Gastrocnemius medialis (tissue), 4 donors: Measurements from ENCODE around the gene ZCCHC24. TPM values are rescaled to one million over a fixed set of nuclear protein-coding genes. Genes with fewer than 3 reads are reported as not detected.

Experiments used
- ATAC-seq, 2 donors: fragments of 150-250 bp; one replicate each; pipeline ENCODE4 v1.9.1; 2016
- DNase-seq, 2 donors: peaks; one replicate each; pipeline ENCODE4 v3.0.0-alpha.2; 2019
- H3K27ac ChIP-seq, 4 donors: fragments of 200-600 bp; sonication (generic); 1 replicate in 1 of 4; 2 replicates in 3 of 4; pipeline ENCODE4 v1.5.1; 2016 to 2018; ENCODE audit warnings: mild to moderate bottlenecking in 2 of 4, moderate library complexity in 1 of 4
- H3K27me3 ChIP-seq, 3 donors: fragments of 200-600 bp; sonication (generic) in 2 of 3; 1 replicate in 1 of 3; 2 replicates in 2 of 3; pipeline versions ENCODE4 v1.5.1 to v1.6.0; 2016 to 2019; ENCODE audit warnings: mild to moderate bottlenecking in 1 of 3, moderate library complexity in 1 of 3
- H3K36me3 ChIP-seq, 2 donors: fragments of 200-600 bp; sonication (generic) in 1 of 2; one replicate each; pipeline ENCODE4 v1.5.1; 2017 to 2018
- H3K4me1 ChIP-seq, 2 donors: fragments of 200-600 bp; sonication (generic) in 1 of 2; one replicate each; pipeline ENCODE4 v1.5.1; 2016 to 2017; ENCODE audit warnings: mild to moderate bottlenecking in 2 of 2
- H3K4me3 ChIP-seq, 4 donors: fragments of 200-600 bp; sonication (generic) in 3 of 4; 1 replicate in 1 of 4; 2 replicates in 3 of 4; pipeline ENCODE4 v1.5.1; 2016 to 2019; ENCODE audit warnings: mild to moderate bottlenecking in 2 of 4
- H3K9me3 ChIP-seq, 3 donors: fragments of 200-600 bp; sonication (generic) in 2 of 3; 1 replicate in 1 of 3; 2 replicates in 2 of 3; pipeline ENCODE4 v1.5.1; 2016 to 2019
- POLR2A ChIP-seq, 2 donors: fragments of 450-650 bp; IDR thresholded peaks; one replicate each; pipeline ENCODE4 v1.6.1; 2017; ENCODE audit warnings: antibody characterized with exemption in 2 of 2, mild to moderate bottlenecking in 2 of 2, moderate library complexity in 2 of 2
- in situ Hi-C, 4 donors: fragments of 200-750 bp; cut with MboI; loops; one replicate each; pipeline versions ENCODE4 v1.15.0 to v1.8.0; 2017; ENCODE audit warnings: low sequenced_read_pairs in 4 of 4
- intact Hi-C: fragments of 100-400 bp; cut with DNase I; formaldehyde crosslinking; loops from one replicate; pipeline ENCODE4 v1.15.1; 2023; ENCODE audit warnings: low total_unique reads
- total RNA-seq, 4 donors: library from RNA; depleted of rRNA; stranded (reverse); fragments of >200 nt; gene quantifications; one replicate each; pipeline versions ENCODE4 v1.1.0 to v1.2.3, GENCODE V29; 2016
- TF ChIP-seq, protein P1 (sequence below), 5 experiments: fragments of 450-650 bp in 3 of 5; fragments of 200-600 bp in 2 of 5; sonication (generic) in 2 of 5; IDR thresholded peaks in 4 of 5; conservative IDR thresholded peaks in 1 of 5; 1 replicate in 4 of 5; 2 replicates in 1 of 5; pipeline ENCODE4 v1.5.1; 2016 to 2019; ENCODE audit warnings: antibody characterized with exemption in 5 of 5, mild to moderate bottlenecking in 3 of 5, moderate library complexity in 3 of 5

ZCCHC24 gene
- total RNA-seq, 4 donors from 2014 or later = 59.6 to 122 (median 84.5) TPM

DNA sequence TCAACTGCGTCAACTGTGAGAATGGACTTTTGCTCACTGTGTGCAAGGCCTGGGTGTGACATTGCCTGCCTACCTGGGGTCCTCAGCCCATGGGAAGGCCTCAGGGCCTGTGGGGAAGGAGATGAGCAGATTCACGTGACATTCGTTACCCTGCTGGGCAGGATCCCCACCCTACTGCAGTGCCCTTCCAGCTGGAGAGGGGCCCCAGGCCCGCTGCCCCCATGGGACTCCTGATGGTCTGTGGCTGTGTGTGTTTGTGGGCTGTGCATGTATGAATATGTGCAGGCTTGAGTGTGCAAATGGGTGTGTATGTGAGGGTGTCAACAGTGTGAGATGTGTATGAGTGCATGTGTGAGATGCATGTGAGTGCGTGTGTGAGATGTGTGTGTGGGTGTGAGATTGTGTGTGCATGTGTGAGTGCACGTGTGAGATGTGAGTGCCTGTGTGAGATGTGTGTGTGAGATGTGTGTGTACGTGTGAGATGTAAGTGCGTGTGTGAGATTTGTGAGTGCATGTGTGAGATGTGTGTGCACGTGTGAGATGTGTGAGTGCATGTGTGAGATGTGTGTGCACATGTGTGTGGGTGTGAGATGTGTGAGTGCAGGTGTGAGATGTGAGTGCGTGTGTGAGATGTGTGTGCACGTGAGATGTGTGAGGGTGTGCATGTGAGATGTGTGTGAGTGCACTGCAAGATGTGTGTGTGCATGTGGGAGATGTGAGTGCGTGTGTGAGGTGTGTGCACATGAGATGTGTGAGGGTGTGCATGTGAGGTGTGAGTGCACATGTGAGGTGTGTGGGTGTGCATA lies 68.5 kb downstream of the ZCCHC24 start:
- H3K36me3 ChIP-seq = no peaks in the 10 kb centered on the region
- TF ChIP-seq, protein P1, sequence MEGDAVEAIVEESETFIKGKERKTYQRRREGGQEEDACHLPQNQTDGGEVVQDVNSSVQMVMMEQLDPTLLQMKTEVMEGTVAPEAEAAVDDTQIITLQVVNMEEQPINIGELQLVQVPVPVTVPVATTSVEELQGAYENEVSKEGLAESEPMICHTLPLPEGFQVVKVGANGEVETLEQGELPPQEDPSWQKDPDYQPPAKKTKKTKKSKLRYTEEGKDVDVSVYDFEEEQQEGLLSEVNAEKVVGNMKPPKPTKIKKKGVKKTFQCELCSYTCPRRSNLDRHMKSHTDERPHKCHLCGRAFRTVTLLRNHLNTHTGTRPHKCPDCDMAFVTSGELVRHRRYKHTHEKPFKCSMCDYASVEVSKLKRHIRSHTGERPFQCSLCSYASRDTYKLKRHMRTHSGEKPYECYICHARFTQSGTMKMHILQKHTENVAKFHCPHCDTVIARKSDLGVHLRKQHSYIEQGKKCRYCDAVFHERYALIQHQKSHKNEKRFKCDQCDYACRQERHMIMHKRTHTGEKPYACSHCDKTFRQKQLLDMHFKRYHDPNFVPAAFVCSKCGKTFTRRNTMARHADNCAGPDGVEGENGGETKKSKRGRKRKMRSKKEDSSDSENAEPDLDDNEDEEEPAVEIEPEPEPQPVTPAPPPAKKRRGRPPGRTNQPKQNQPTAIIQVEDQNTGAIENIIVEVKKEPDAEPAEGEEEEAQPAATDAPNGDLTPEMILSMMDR (IDR thresholded peaks at IDR 0.05 in 4 of 5, conservative IDR thresholded peaks at IDR 0.05 in 1 of 5) = no peak
- no peak for TF ChIP-seq POLR2A (IDR thresholded peaks at IDR 0.05)
- H3K4me1 ChIP-seq = peaks cover 33 to 46% of the 10 kb centered on the region in 2 donors
- ATAC-seq (no peak), DNase-seq (no peak)
- H3K27me3 ChIP-seq = no peaks in the 10 kb centered on the region
- no peaks in the 10 kb centered on the region for H3K9me3 ChIP-seq
- intact Hi-C loops (no loop called here), in situ Hi-C loops (loop anchor here in 2 of 4 donors (5.0 to 10.0 kb wide), 2 partner anchors 90 to 108 kb away; no protein-coding TSS in a partner anchor)
- no peak overlapping the region for H3K4me3 ChIP-seq
- no peak overlapping the region for H3K27ac ChIP-seq

- no peak for DNase-seq
Observed at GRCh38 chr10:79376078-79376628, 69.3 kb downstream of the ZCCHC24 start.

GRCh38 chr10:79375321-79376077 lies 69.9 kb downstream of the ZCCHC24 start:
- no peaks in the 10 kb centered on the region for H3K36me3 ChIP-seq
- DNase-seq = no peak
- no peak for ATAC-seq
- no peak for TF ChIP-seq POLR2A (IDR thresholded peaks at IDR 0.05)
- TF ChIP-seq, protein P1 (IDR thresholded peaks at IDR 0.05 in 4 of 5, conservative IDR thresholded peaks at IDR 0.05 in 1 of 5) = no peak
- H3K4me1 ChIP-seq = peaks cover 24 to 32% of the 10 kb centered on the region in 2 donors
- H3K27ac ChIP-seq = no peak overlapping the region
- no peaks in the 10 kb centered on the region for H3K9me3 ChIP-seq
- in situ Hi-C loops = loop anchor here in 2 of 4 donors (5.0 to 10.0 kb wide), 2 partner anchors 92 to 109 kb away; no protein-coding TSS in a partner anchor
- no peak overlapping the region for H3K4me3 ChIP-seq
- H3K27me3 ChIP-seq = no peaks in the 10 kb centered on the region
- intact Hi-C loops = no loop called here

More at GRCh38 chr10:79376078-79376628, 69.3 kb downstream of the ZCCHC24 start:
- intact Hi-C loops = no loop called here
- TF ChIP-seq POLR2A (IDR thresholded peaks at IDR 0.05) = no peak
- TF ChIP-seq, protein P1 (IDR thresholded peaks at IDR 0.05 in 4 of 5, conservative IDR thresholded peaks at IDR 0.05 in 1 of 5) = no peak
- no peak for ATAC-seq
- Histone ChIP-seq H3K36me3 (no peaks in the 10 kb centered on the region), H3K4me1 (peaks cover 27 to 38% of the 10 kb centered on the region in 2 donors), H3K27me3 (no peaks in the 10 kb centered on the region), H3K9me3 (no peaks in the 10 kb centered on the region), H3K27ac (no peak overlapping the region), H3K4me3 (no peak overlapping the region)
- in situ Hi-C loops = loop anchor here in 2 of 4 donors (5.0 to 10.0 kb wide), 2 partner anchors 91 to 109 kb away; no protein-coding TSS in a partner anchor

DNA sequence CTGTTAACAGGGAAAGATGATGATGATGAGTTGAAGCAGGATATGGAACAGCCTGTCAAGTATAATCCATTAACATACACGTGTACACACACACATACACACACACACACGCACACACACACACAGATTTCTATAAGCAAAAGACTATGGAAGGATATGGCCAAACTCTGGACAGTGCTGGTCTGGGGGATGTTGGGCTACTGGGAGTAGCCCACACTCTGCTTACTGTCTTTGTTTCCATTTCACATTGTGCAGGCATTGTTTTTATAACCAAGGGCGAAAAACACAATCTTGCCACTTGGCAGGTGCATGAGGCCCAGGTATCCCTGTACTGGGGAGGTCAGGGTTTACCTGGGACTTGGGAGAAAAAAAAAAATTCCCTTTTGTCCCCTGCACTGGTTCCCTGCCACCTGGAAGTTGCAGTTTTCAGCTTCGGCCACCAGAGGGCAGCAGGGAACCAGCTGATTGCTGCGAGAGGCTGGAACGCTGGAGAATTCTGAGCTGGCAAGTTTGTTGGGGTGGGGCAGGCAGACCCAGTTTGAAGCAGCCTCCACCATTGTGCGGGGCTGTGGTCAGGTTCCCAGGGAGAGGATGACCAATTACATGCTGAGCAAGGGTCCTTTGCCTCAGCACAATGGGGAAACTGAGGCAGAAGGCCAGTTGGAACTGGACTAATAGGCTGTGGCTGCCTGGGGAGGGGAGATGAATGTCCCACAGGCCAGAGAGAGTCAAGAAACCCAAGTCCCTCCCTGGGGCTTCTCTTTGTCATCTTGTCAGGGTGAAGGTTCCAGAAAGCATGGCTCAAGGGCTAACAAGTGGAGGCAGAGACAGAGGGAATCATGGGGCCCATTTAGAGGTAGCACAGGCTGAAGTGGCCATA lies 70.9 kb downstream of the ZCCHC24 start:
- Histone ChIP-seq H3K4me3 (no peak overlapping the region), H3K4me1 (peaks cover 14 to 22% of the 10 kb centered on the region in 2 donors), H3K27me3 (no peaks in the 10 kb centered on the region), H3K9me3 (no peaks in the 10 kb centered on the region), H3K27ac (no peak overlapping the region), H3K36me3 (no peaks in the 10 kb centered on the region)
- intact Hi-C loops (loop anchor here (1.0 to 5.0 kb wide), 4 partner anchors 93 to 768 kb away; no protein-coding TSS in a partner anchor), in situ Hi-C loops (loop anchor here (5.0 to 25.0 kb wide), 4 partner anchors 93 to 563 kb away; partner anchors contain the start of gene SFTPD (in 1 of the 4))
- ATAC-seq = peak; percentile 57 to 71
- peak; percentile 62 to 70 for DNase-seq
- TF ChIP-seq, protein P1 (IDR thresholded peaks at IDR 0.05 in 4 of 5, conservative IDR thresholded peaks at IDR 0.05 in 1 of 5) = peak; percentile 93 to 99 (median 97)
- no peak for TF ChIP-seq POLR2A (IDR thresholded peaks at IDR 0.05)
